Effector memory CD4-positive, alpha-beta T cell (primary cell): ENCODE results near the gene CACNA2D3.
"Not testable (repeated sequence)": the region's sequence is repeated elsewhere in the genome, so short reads cannot be mapped to it uniquely, and the experiment has no call there.

Experiments used
- DNase-seq, 3 donors: peaks; one replicate each; pipeline ENCODE4 v3.0.0-alpha.2; 2020
- H3K27ac ChIP-seq: 2 replicates; pipeline ENCODE4 v1.7.0; 2013; ENCODE audit warnings: mild to moderate bottlenecking, low read length, moderate library complexity; ENCODE audit not compliant: insufficient read depth, poor library complexity, severe bottlenecking
- H3K27me3 ChIP-seq: replicated peaks from 2 replicates; pipeline ENCODE4 v1.7.0; 2013; ENCODE audit warnings: mild to moderate bottlenecking, low read length; ENCODE audit not compliant: insufficient read depth, control insufficient read depth, poor library complexity, severe bottlenecking
- H3K36me3 ChIP-seq: 2 replicates; pipeline ENCODE4 v1.7.0; 2013; ENCODE audit warnings: mild to moderate bottlenecking, low read length, moderate library complexity; ENCODE audit not compliant: control insufficient read depth, insufficient read depth
- H3K4me1 ChIP-seq: 2 replicates; pipeline ENCODE4 v1.7.0; 2013; ENCODE audit warnings: low read length, mild to moderate bottlenecking; ENCODE audit not compliant: control insufficient read depth, insufficient read depth, poor library complexity, severe bottlenecking
- H3K4me3 ChIP-seq: 2 replicates; pipeline ENCODE4 v1.7.0; 2013; ENCODE audit warnings: low read length, low read depth, mild to moderate bottlenecking; ENCODE audit not compliant: insufficient read depth, poor library complexity, severe bottlenecking
- H3K9me3 ChIP-seq: 2 replicates; pipeline ENCODE4 v1.7.0; 2013; ENCODE audit warnings: mild to moderate bottlenecking, low read length, moderate library complexity; ENCODE audit not compliant: control insufficient read depth

CACNA2D3 gene

GRCh38 chr3:54977946-54978345, 855.6 kb downstream of the CACNA2D3 start:
- not testable (repeated sequence) for H3K4me3 ChIP-seq, H3K36me3 ChIP-seq, H3K27ac ChIP-seq, H3K9me3 ChIP-seq, H3K4me1 ChIP-seq, DNase-seq, H3K27me3 ChIP-seq

- H3K9me3 ChIP-seq = no peaks in the 10 kb centered on the region
- H3K4me3 ChIP-seq = no peak overlapping the region
- H3K27me3 ChIP-seq = no peaks in the 10 kb centered on the region
- no peak for DNase-seq
- H3K36me3 ChIP-seq = no peaks in the 10 kb centered on the region
- no peaks in the 10 kb centered on the region for H3K4me1 ChIP-seq
- no peak overlapping the region for H3K27ac ChIP-seq
These were observed 860.5 kb downstream of the CACNA2D3 start for GRCh38 chr3:54982807-54983206.

- no peaks in the 10 kb centered on the region for H3K9me3 ChIP-seq
- H3K27me3 ChIP-seq = no peaks in the 10 kb centered on the region
- H3K36me3 ChIP-seq = no peaks in the 10 kb centered on the region
- H3K4me1 ChIP-seq = no peaks in the 10 kb centered on the region
- DNase-seq = no peak
- no peak overlapping the region for H3K4me3 ChIP-seq
- no peak overlapping the region for H3K27ac ChIP-seq
These were observed 861.1 kb downstream of the CACNA2D3 start for GRCh38 chr3:54983266-54984099.

- DNase-seq = no peak
- H3K4me1 ChIP-seq = no peaks in the 10 kb centered on the region
- no peaks in the 10 kb centered on the region for H3K36me3 ChIP-seq
- H3K4me3 ChIP-seq = no peak overlapping the region
- no peaks in the 10 kb centered on the region for H3K9me3 ChIP-seq
- no peaks in the 10 kb centered on the region for H3K27me3 ChIP-seq
- no peak overlapping the region for H3K27ac ChIP-seq
These were observed 863.5 kb downstream of the CACNA2D3 start for GRCh38 chr3:54985856-54986255.

GRCh38 chr3:54986294-54986693, 863.9 kb downstream of the CACNA2D3 start:
- H3K27ac ChIP-seq = no peak overlapping the region
- no peaks in the 10 kb centered on the region for H3K36me3 ChIP-seq
- H3K27me3 ChIP-seq = no peaks in the 10 kb centered on the region
- DNase-seq = no peak
- H3K4me1 ChIP-seq = no peaks in the 10 kb centered on the region
- no peaks in the 10 kb centered on the region for H3K9me3 ChIP-seq
- no peak overlapping the region for H3K4me3 ChIP-seq

GRCh38 chr3:54987719-54988118, 865.4 kb downstream of the CACNA2D3 start:
- DNase-seq = no peak
- Histone ChIP-seq H3K36me3 (no peaks in the 10 kb centered on the region), H3K9me3 (no peaks in the 10 kb centered on the region), H3K27me3 (no peaks in the 10 kb centered on the region), H3K4me1 (no peaks in the 10 kb centered on the region), H3K4me3 (no peak overlapping the region), H3K27ac (no peak overlapping the region)

- no peak for DNase-seq
- Histone ChIP-seq H3K27me3 (no peaks in the 10 kb centered on the region), H3K4me3 (no peak overlapping the region), H3K27ac (no peak overlapping the region), H3K4me1 (no peaks in the 10 kb centered on the region), H3K36me3 (no peaks in the 10 kb centered on the region), H3K9me3 (no peaks in the 10 kb centered on the region)
These were observed 866.0 kb downstream of the CACNA2D3 start for GRCh38 chr3:54988302-54988837.

- H3K27ac ChIP-seq = no peak overlapping the region
These were observed 866.7 kb downstream of the CACNA2D3 start for GRCh38 chr3:54988838-54989630.

GRCh38 chr3:54994111-54994513, 871.8 kb downstream of the CACNA2D3 start:
- H3K36me3 ChIP-seq = no peaks in the 10 kb centered on the region
- H3K9me3 ChIP-seq = no peaks in the 10 kb centered on the region
- H3K4me1 ChIP-seq = no peaks in the 10 kb centered on the region
- no peaks in the 10 kb centered on the region for H3K27me3 ChIP-seq
- no peak overlapping the region for H3K27ac ChIP-seq
- DNase-seq = no peak
- no peak overlapping the region for H3K4me3 ChIP-seq

More at GRCh38 chr3:54988838-54989630, 866.7 kb downstream of the CACNA2D3 start:
- H3K4me3 ChIP-seq = no peak overlapping the region
- no peaks in the 10 kb centered on the region for H3K4me1 ChIP-seq
- H3K27me3 ChIP-seq = no peaks in the 10 kb centered on the region
- no peak for DNase-seq
- no peaks in the 10 kb centered on the region for H3K36me3 ChIP-seq
- H3K9me3 ChIP-seq = no peaks in the 10 kb centered on the region

- Histone ChIP-seq H3K27ac (no peak overlapping the region), H3K4me1 (no peaks in the 10 kb centered on the region), H3K4me3 (no peak overlapping the region), H3K27me3 (no peaks in the 10 kb centered on the region), H3K9me3 (no peaks in the 10 kb centered on the region), H3K36me3 (no peaks in the 10 kb centered on the region)
- DNase-seq = no peak
These were observed 876.8 kb downstream of the CACNA2D3 start for GRCh38 chr3:54999159-54999558.
